Testis (tissue), 5 donors: ENCODE measurements around the gene IL22. TPM values are rescaled to one million over a fixed set of nuclear protein-coding genes. Genes with fewer than 3 reads are reported as not detected.

ENCODE experiments used
- DNase-seq: peaks from one replicate; pipeline ENCODE4 v3.0.0-alpha.2; 2019
- H3K27ac ChIP-seq, 2 donors: fragments of 200-600 bp; sonication (generic); one replicate each; pipeline ENCODE4 v1.5.1; 2019
- H3K27me3 ChIP-seq: fragments of 200-600 bp; sonication (generic); one replicate; pipeline ENCODE4 v1.5.1; 2019
- H3K36me3 ChIP-seq: fragments of 200-600 bp; sonication (generic); one replicate; pipeline ENCODE4 v1.5.1; 2017; ENCODE audit warnings: low read depth; ENCODE audit errors: missing control alignments
- H3K4me1 ChIP-seq: fragments of 200-600 bp; sonication (generic); one replicate; pipeline ENCODE4 v1.5.1; 2019
- H3K4me3 ChIP-seq, 2 donors: fragments of 200-600 bp; sonication (generic); one replicate each; pipeline ENCODE4 v1.5.1; 2017 to 2019
- H3K9me3 ChIP-seq: fragments of 200-600 bp; sonication (generic); one replicate; pipeline ENCODE4 v1.5.1; 2017
- CTCF ChIP-seq, 3 experiments: fragments of 450-650 bp in 2 of 3; fragments of 200-600 bp in 1 of 3; sonication (generic) in 1 of 3; IDR thresholded peaks; one replicate each; pipeline ENCODE4 v1.5.1; 2016 to 2019; ENCODE audit warnings: antibody characterized with exemption in 3 of 3, mild to moderate bottlenecking in 2 of 3, moderate library complexity in 1 of 3
- POLR2A ChIP-seq: fragments of 450-650 bp; IDR thresholded peaks from one replicate; pipeline ENCODE4 v1.6.1; 2017; ENCODE audit warnings: antibody characterized with exemption, mild to moderate bottlenecking, moderate library complexity
- WGBS, 2 donors: methylation state at CpG; one replicate each; pipeline ENCODE4 v1.1.5; 2018; 5-methylcytosine and 5-hydroxymethylcytosine counted together
- intact Hi-C: fragments of 100-400 bp; cut with DNase I; formaldehyde crosslinking; loops from one replicate; pipeline ENCODE4 v1.15.1; 2023; ENCODE audit warnings: low total_unique reads
- long read RNA-seq, 2 donors: transcript quantifications; one replicate each; lab custom pipeline, GENCODE V29; 2026
- polyA plus RNA-seq: library from polyadenylated mRNA; stranded (reverse); fragments of 350-450 nt; fragmentation: Illumina TruSeq; extraction: RNeasy Lipid Tissue Mini Kit (QIAGEN cat#74804); gene quantifications from one replicate; pipeline ENCODE4 v1.2.3, GENCODE V29; 2014; ENCODE audit warnings: low read depth, low replicate concordance; ENCODE audit not compliant: insufficient read depth
- total RNA-seq, 2 donors: library from RNA; depleted of rRNA; stranded (reverse); fragments of >200 nt; gene quantifications; one replicate each; pipeline ENCODE4 v1.2.3, GENCODE V29; 2016

Gene IL22
- total RNA-seq (not detected), polyA plus RNA-seq (not detected)
- long read RNA-seq, donor 1: 0 reads
- long read RNA-seq, donor 2: 0 reads

DNA sequence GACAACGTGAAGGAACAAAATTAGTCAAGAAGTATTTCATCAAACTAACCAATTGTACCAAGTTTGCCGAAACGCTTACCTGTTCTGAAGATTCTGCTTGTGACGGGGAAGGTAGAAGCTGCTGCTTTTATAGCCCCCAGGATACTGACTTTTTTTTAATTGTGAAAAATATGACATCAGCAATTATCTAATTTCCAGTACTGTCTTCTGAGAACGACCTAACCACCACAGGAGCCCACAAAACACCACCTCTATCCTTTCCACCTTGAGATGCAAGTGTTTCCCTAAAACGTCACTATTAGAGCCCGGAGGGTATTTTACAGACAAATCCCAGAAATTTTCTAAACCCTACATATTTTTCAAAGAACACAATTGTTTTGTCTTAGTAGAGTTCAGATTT, at the start of gene IL22:
TSS of gene IL22 (minus strand) at position 101 of the 400 bp plus-strand sequence. CDS start 156 bp downstream, outside the sequence.
- 57 to 67% methylated on average over 7 of the region's 7 CpGs for WGBS, 2 donors
- no peak for TF ChIP-seq POLR2A
- no peak for TF ChIP-seq CTCF (IDR thresholded peaks at IDR 0.05)
- H3K4me3 ChIP-seq: no peak within 1 kb of the TSS
- intact Hi-C loops: no loop called here
- no peaks in the 10 kb centered on the region for H3K36me3 ChIP-seq
- no peaks in the 10 kb centered on the region for H3K9me3 ChIP-seq
- H3K27ac ChIP-seq: no peak within 1 kb of the TSS
- no peak for DNase-seq
- H3K4me1 ChIP-seq: no peaks in the 10 kb centered on the region
- no peaks in the 10 kb centered on the region for H3K27me3 ChIP-seq

- 77 to 80% methylated on average over 4 of the region's 4 CpGs for WGBS, 2 donors
- Histone ChIP-seq H3K4me1 (peaks cover 10% of the 10 kb centered on the region), H3K36me3 (no peaks in the 10 kb centered on the region), H3K4me3 (no peak overlapping the region), H3K27me3 (no peaks in the 10 kb centered on the region), H3K27ac (no peak overlapping the region), H3K9me3 (no peaks in the 10 kb centered on the region)
- TF ChIP-seq CTCF (IDR thresholded peaks at IDR 0.05): no peak
- no peak for TF ChIP-seq POLR2A
- DNase-seq: no peak
- intact Hi-C loops: no loop called here
Measured at GRCh38 chr12:68297929-68298328, 44.5 kb upstream of the IL22 start.

GRCh38 chr12:68294251-68294650, 40.8 kb upstream of the IL22 start:
- no peak for DNase-seq
- no peaks in the 10 kb centered on the region for H3K36me3 ChIP-seq
- intact Hi-C loops: no loop called here
- H3K4me3 ChIP-seq: no peak overlapping the region
- H3K27ac ChIP-seq: peak overlapping the region in 1 of 2 donors; percentile 4
- no peaks in the 10 kb centered on the region for H3K27me3 ChIP-seq
- 30 to 33% methylated on average over 2 of the region's 2 CpGs for WGBS, 2 donors
- peaks cover 10% of the 10 kb centered on the region for H3K4me1 ChIP-seq
- TF ChIP-seq CTCF (IDR thresholded peaks at IDR 0.05): no peak
- TF ChIP-seq POLR2A: no peak
- no peaks in the 10 kb centered on the region for H3K9me3 ChIP-seq

- intact Hi-C loops: no loop called here
- TF ChIP-seq POLR2A: no peak
- no peak for TF ChIP-seq CTCF (IDR thresholded peaks at IDR 0.05)
Measured at GRCh38 chr12:68293347-68293746, 39.9 kb upstream of the IL22 start.

More at GRCh38 chr12:68293347-68293746, 39.9 kb upstream of the IL22 start:
- no peaks in the 10 kb centered on the region for H3K9me3 ChIP-seq
- no peak overlapping the region for H3K4me3 ChIP-seq
- no peak for DNase-seq
- no peak overlapping the region for H3K27ac ChIP-seq
- no peaks in the 10 kb centered on the region for H3K36me3 ChIP-seq
- H3K4me1 ChIP-seq: peaks cover 10% of the 10 kb centered on the region
- no peaks in the 10 kb centered on the region for H3K27me3 ChIP-seq
